Trophoblast cell (in vitro differentiated cells and primary cell): Measurements from ENCODE around the gene IQGAP1.
A peak's percentile ranks its signal among the peaks of the same experiment; 100 is the strongest.
"Not testable (repeated sequence)": the region's sequence is repeated elsewhere in the genome, so short reads cannot be mapped to it uniquely, and the experiment has no call there.

Experiments used
- DNase-seq, 2 donors: peaks; one replicate each; pipeline ENCODE4 v3.0.0-alpha.2; 2016
- H2AFZ ChIP-seq: 2 replicates; pipeline ENCODE4 v1.6.1; 2013; ENCODE audit warnings: low read length, moderate library complexity, mild to moderate bottlenecking; ENCODE audit not compliant: insufficient read depth, poor library complexity
- H2AK5ac ChIP-seq: 2 replicates; pipeline ENCODE4 v1.6.1; 2013; ENCODE audit warnings: mild to moderate bottlenecking, low read length
- H2BK120ac ChIP-seq: 2 replicates; pipeline ENCODE4 v1.6.1; 2013; ENCODE audit warnings: low read length, mild to moderate bottlenecking, moderate library complexity; ENCODE audit not compliant: insufficient read depth, poor library complexity
- H2BK12ac ChIP-seq: 2 replicates; pipeline ENCODE4 v1.6.1; 2013; ENCODE audit warnings: mild to moderate bottlenecking, low read length, moderate library complexity
- H2BK5ac ChIP-seq: 2 replicates; pipeline ENCODE4 v1.6.1; 2013; ENCODE audit warnings: low read length, low read depth, moderate library complexity, mild to moderate bottlenecking; ENCODE audit not compliant: poor library complexity
- H3K14ac ChIP-seq: 2 replicates; pipeline ENCODE4 v1.6.1; 2013; ENCODE audit warnings: mild to moderate bottlenecking, low read length
- H3K18ac ChIP-seq: 2 replicates; pipeline ENCODE4 v1.6.1; 2013; ENCODE audit warnings: mild to moderate bottlenecking, low read length
- H3K23ac ChIP-seq: 2 replicates; pipeline ENCODE4 v1.6.1; 2013; ENCODE audit warnings: low read length
- H3K27ac ChIP-seq: 2 replicates; pipeline ENCODE4 v1.5.1; 2013; ENCODE audit warnings: low read depth, mild to moderate bottlenecking, inconsistent platforms, low read length, moderate library complexity
- H3K27me3 ChIP-seq: 2 replicates; pipeline ENCODE4 v1.6.1; 2013; ENCODE audit warnings: inconsistent platforms, mild to moderate bottlenecking, low read length, moderate library complexity; ENCODE audit not compliant: insufficient read depth
- H3K36me3 ChIP-seq, 2 experiments: 1 replicate in 1 of 2; 2 replicates in 1 of 2; pipeline ENCODE4 v1.6.1; 2013; ENCODE audit warnings: low read length in 2 of 2, mild to moderate bottlenecking in 2 of 2, moderate library complexity in 1 of 2; ENCODE audit not compliant: insufficient read depth in 2 of 2, control insufficient read depth in 1 of 2
- H3K4ac ChIP-seq: 2 replicates; pipeline ENCODE4 v1.6.1; 2013; ENCODE audit warnings: low read depth, mild to moderate bottlenecking, low read length, moderate library complexity
- H3K4me1 ChIP-seq, 2 experiments: 1 replicate in 1 of 2; 2 replicates in 1 of 2; pipeline ENCODE4 v1.6.1; 2013; ENCODE audit warnings: low read length in 2 of 2, mild to moderate bottlenecking in 2 of 2, moderate library complexity in 1 of 2; ENCODE audit not compliant: insufficient read depth in 2 of 2, control insufficient read depth in 1 of 2
- H3K4me2 ChIP-seq: 2 replicates; pipeline ENCODE4 v1.6.1; 2013; ENCODE audit warnings: inconsistent platforms, mild to moderate bottlenecking, low read length, moderate library complexity
- H3K4me3 ChIP-seq: 2 replicates; pipeline ENCODE4 v1.5.1; 2013; ENCODE audit warnings: mild to moderate bottlenecking, low read depth, low read length, inconsistent platforms
- H3K79me1 ChIP-seq: one replicate; pipeline ENCODE4 v1.6.1; 2013; ENCODE audit warnings: low read length
- H3K79me2 ChIP-seq: 2 replicates; pipeline ENCODE4 v1.6.1; 2013; ENCODE audit warnings: low read length, mild to moderate bottlenecking; ENCODE audit not compliant: control insufficient read depth, insufficient read depth, poor library complexity
- H3K9ac ChIP-seq: 2 replicates; pipeline ENCODE4 v1.6.1; 2013; ENCODE audit warnings: mild to moderate bottlenecking, low read length
- H3K9me3 ChIP-seq: 2 replicates; pipeline ENCODE4 v1.6.1; 2013; ENCODE audit warnings: low read depth, mild to moderate bottlenecking, control low read depth, inconsistent platforms, low read length; ENCODE audit not compliant: insufficient read depth
- H4K12ac ChIP-seq: 2 replicates; pipeline ENCODE4 v1.6.1; 2013; ENCODE audit warnings: low read depth, mild to moderate bottlenecking, low read length, moderate library complexity
- H4K8ac ChIP-seq: 2 replicates; pipeline ENCODE4 v1.6.1; 2013; ENCODE audit warnings: low read depth, mild to moderate bottlenecking, low read length, moderate library complexity
- H4K91ac ChIP-seq: one replicate; pipeline ENCODE4 v1.6.1; 2013; ENCODE audit warnings: low read depth, mild to moderate bottlenecking, low read length, moderate library complexity
- WGBS: extraction: QIAGEN DNeasy Blood & Tissue Kit; methylation state at CpG from one replicate; pipeline ENCODE4 v1.1.7; 2013; ENCODE audit warnings: missing lambda C conversion rate; ENCODE audit not compliant: insufficient read length, insufficient coverage; ENCODE audit errors: extremely low coverage; 5-methylcytosine and 5-hydroxymethylcytosine counted together

The IQGAP1 gene

DNA sequence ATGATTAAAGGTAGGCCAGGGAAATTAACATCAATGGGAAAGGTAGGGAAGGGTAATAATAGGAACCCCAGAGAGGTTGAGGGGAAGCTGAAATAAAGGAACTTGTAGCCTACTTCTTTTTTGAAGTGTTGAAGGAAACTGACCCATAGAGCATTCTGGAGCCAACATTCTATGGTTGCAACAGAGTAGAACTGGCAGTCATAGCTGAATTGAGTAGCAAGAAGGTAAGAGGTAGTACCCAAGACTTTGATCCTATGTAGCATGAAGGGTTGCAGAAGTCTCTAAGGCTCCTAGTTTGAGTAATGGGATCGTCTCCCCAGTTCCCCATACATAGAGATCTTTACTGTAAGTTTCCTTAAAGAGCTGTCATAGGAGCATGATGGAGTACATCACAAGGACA is 43.4 kb upstream of the IQGAP1 start:
- H2AK5ac ChIP-seq: no peak overlapping the region
- H3K9me3 ChIP-seq: no peaks in the 10 kb centered on the region
- H2BK12ac ChIP-seq: no peak overlapping the region
- no peak overlapping the region for H3K14ac ChIP-seq
- H3K36me3 ChIP-seq: no peaks in the 10 kb centered on the region
- no peak overlapping the region for H3K4me2 ChIP-seq
- H3K18ac ChIP-seq: no peak overlapping the region
- H3K4ac ChIP-seq: no peak overlapping the region
- no peaks in the 10 kb centered on the region for H3K4me1 ChIP-seq
- H4K12ac ChIP-seq: no peak overlapping the region
- no peaks in the 10 kb centered on the region for H3K79me2 ChIP-seq
- H3K9ac ChIP-seq: no peak overlapping the region
- H4K91ac ChIP-seq: no peak overlapping the region
- no peak overlapping the region for H3K27ac ChIP-seq
- H3K4me3 ChIP-seq: no peak overlapping the region
- no peak overlapping the region for H2BK5ac ChIP-seq
- no peaks in the 10 kb centered on the region for H3K27me3 ChIP-seq
- DNase-seq: no peak
- no peak overlapping the region for H2AFZ ChIP-seq
- no peak overlapping the region for H4K8ac ChIP-seq
- no peak overlapping the region for H2BK120ac ChIP-seq
- no peak overlapping the region for H3K23ac ChIP-seq
- WGBS: no CpG with 5 or more reads among the region's 1 CpG
- no peaks in the 10 kb centered on the region for H3K79me1 ChIP-seq

DNA sequence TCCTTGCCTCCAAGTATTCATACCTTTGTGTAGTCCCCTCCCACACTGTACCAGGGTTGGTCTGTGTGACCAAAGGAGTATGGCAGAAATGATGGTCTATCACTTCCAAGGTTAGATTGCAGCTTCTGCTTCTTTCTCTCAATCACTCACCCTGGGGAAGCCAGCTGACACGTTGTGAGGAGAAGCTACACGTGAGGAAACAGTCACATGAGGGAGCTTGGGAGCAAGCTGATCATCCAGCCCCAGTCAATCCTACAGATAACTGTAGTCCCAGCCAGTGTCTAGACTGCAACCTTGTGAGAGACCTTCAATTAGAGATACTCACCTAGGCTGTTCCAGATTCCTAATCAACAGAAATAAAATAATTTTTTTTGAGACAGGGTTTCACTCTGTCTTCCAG is 42.2 kb upstream of the IQGAP1 start:
- Histone ChIP-seq H3K18ac (no peak overlapping the region), H2BK120ac (no peak overlapping the region), H3K14ac (no peak overlapping the region), H2AK5ac (no peak overlapping the region), H3K27me3 (no peaks in the 10 kb centered on the region), H2BK12ac (no peak overlapping the region), H2AFZ (no peak overlapping the region), H3K4me1 (no peaks in the 10 kb centered on the region), H3K9ac (no peak overlapping the region), H3K9me3 (no peaks in the 10 kb centered on the region), H4K8ac (no peak overlapping the region), H3K36me3 (no peaks in the 10 kb centered on the region), H3K4me3 (no peak overlapping the region), H3K27ac (no peak overlapping the region), H3K23ac (no peak overlapping the region), H4K91ac (no peak overlapping the region), H3K79me2 (no peaks in the 10 kb centered on the region), H2BK5ac (no peak overlapping the region), H3K4me2 (no peak overlapping the region), H4K12ac (no peak overlapping the region), H3K4ac (no peak overlapping the region), H3K79me1 (no peaks in the 10 kb centered on the region)
- no CpG with 5 or more reads among the region's 2 CpGs for WGBS
- DNase-seq: no peak

DNA sequence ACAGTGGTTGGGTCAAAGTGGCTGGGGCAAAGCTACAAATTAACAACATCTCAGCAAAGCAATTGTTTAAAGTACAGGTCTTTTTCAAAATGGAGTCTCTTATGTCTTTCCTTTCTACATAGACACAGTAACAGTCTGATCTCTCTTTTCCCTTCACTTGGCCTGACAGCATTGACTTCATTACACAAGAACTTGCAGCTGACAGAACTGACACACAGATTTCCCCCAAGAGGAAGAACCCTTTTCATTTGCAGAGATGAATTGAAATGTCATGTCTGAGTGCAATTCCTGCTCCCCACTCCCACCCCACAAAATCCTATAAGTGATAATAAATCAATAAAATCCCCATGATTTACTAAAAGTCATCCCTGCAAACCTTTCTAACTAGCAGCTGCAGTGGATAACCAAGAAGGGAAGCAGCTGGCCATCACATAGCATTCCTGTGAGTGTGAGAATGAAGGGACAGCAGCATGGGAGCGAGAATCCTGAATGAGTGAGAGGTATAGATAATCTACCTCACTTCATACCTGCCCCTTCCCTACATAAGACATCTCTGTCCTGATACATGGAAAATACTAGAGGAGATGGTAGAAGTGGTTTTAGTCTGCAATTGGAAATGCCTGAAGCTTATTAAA is 40.5 kb upstream of the IQGAP1 start:
- H3K14ac ChIP-seq, H3K36me3 ChIP-seq, H2BK5ac ChIP-seq, H3K23ac ChIP-seq, H3K79me1 ChIP-seq, H4K91ac ChIP-seq, H2AFZ ChIP-seq, H3K79me2 ChIP-seq, H3K27me3 ChIP-seq, H3K4me3 ChIP-seq, H3K9me3 ChIP-seq, H3K4me1 ChIP-seq, H4K8ac ChIP-seq, H3K9ac ChIP-seq, H2BK120ac ChIP-seq, H3K27ac ChIP-seq, H3K4ac ChIP-seq, H3K18ac ChIP-seq, H2AK5ac ChIP-seq, H2BK12ac ChIP-seq, H4K12ac ChIP-seq, H3K4me2 ChIP-seq: not testable (repeated sequence)
- peak; percentile 44 to 61 for DNase-seq
- WGBS: no CpG with 5 or more reads among the region's 1 CpG

DNA sequence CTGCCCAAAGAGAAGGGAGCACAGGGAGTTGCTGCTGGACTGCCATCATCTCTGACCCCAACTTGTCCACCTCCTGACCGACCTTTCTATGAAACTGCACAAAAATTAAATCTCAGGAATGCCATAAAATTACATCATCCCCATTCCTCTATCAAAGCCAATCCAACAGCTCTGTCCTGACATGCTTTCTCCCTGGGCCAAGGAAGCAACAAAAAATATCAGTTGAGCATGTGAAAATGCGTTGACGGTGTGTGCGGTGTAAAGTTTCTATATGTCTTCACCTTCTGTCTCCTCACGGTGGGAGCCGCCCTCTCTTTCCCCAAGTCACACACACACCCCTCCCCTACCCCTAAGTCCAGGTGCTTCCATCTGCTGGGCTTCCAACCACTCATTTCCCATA is 39.6 kb upstream of the IQGAP1 start:
- H3K18ac ChIP-seq: no peak overlapping the region
- peaks cover 3 to 4% of the 10 kb centered on the region in 2 experiments for H3K4me1 ChIP-seq
- DNase-seq: no peak
- H4K12ac ChIP-seq: no peak overlapping the region
- peaks cover 5% of the 10 kb centered on the region for H3K79me1 ChIP-seq
- whole genome bisulfite sequencing: no CpG with 5 or more reads among the region's 6 CpGs
- no peak overlapping the region for H3K9ac ChIP-seq
- no peak overlapping the region for H4K91ac ChIP-seq
- H3K27ac ChIP-seq: no peak overlapping the region
- H3K36me3 ChIP-seq: no peaks in the 10 kb centered on the region
- H2BK12ac ChIP-seq: no peak overlapping the region
- no peaks in the 10 kb centered on the region for H3K9me3 ChIP-seq
- no peak overlapping the region for H3K4me3 ChIP-seq
- H2BK120ac ChIP-seq: no peak overlapping the region
- no peak overlapping the region for H3K4me2 ChIP-seq
- H2BK5ac ChIP-seq: no peak overlapping the region
- no peak overlapping the region for H3K23ac ChIP-seq
- H2AFZ ChIP-seq: no peak overlapping the region
- peaks cover 3% of the 10 kb centered on the region for H3K79me2 ChIP-seq
- no peaks in the 10 kb centered on the region for H3K27me3 ChIP-seq
- H2AK5ac ChIP-seq: no peak overlapping the region
- H3K4ac ChIP-seq: no peak overlapping the region
- H3K14ac ChIP-seq: no peak overlapping the region
- no peak overlapping the region for H4K8ac ChIP-seq
